A549 treated with CpdA at 1 μM for 4 hours (cell line): ENCODE data around the gene MANBA. TPM values are rescaled to one million over a fixed set of nuclear protein-coding genes. Genes with fewer than 3 reads are reported as not detected.

ENCODE experiments used
- total RNA-seq: library from RNA; stranded (reverse); fragments of 200-300 nt; extraction: Qiagen RNA extraction; gene quantifications from 5 replicates; pipeline ENCODE4 v1.2.3, GENCODE V29; 2022; ENCODE audit warnings: low read depth

MANBA gene
- total RNA-seq: 11.2 to 13.5 TPM (median 12.1 TPM) in 5 replicates

GRCh38 chr4:102760645-102761295 is at the start of gene MANBA:
TSS of gene MANBA (minus strand) at chr4:102760968. CDS start at chr4:102760894, 74 bp downstream.

Other genes with a start within 250 kb of the MANBA start
- 214 to 230 TPM (median 228 TPM) in 5 replicates for gene UBE2D3, start 66.6 kb upstream of the MANBA start, total RNA-seq
- 35.9 to 48.3 TPM (median 41.2 TPM) in 5 replicates for gene CISD2, start 108.0 kb upstream of the MANBA start, total RNA-seq